Measurements from ENCODE around the gene JAKMIP2.

JAKMIP2 gene

GRCh38 chr5:147552897-147553296, 229.6 kb downstream of the JAKMIP2 start:
- DNase-seq, result no peak

GRCh38 chr5:147551677-147552076, 230.9 kb downstream of the JAKMIP2 start:
- DNase-seq, result no peak

GRCh38 chr5:147547730-147548129, 234.8 kb downstream of the JAKMIP2 start:
- DNase-seq, result no peak

DNA sequence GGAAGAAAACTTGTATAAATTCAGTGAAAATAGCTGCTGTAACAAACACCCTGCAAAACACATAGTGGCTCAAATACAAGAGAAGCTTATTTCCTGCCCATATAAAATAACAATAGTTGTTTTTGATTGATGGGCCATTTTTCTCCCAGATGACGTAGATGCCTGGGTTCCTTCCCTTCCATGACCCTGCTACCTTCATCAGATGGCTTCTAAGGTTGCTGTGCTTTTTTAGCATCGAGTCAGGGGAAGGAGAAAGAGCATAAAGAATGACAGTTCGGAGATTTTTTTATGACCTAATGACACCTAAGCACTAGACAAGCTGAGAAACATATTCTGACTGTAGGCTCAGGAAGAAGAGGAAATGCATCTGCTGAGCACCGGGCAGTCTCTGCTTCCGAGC, 238.0 kb downstream of the JAKMIP2 start:
- no peak for DNase-seq

GRCh38 chr5:147539053-147539452, 243.5 kb downstream of the JAKMIP2 start:
- no peak for DNase-seq

- no peak for DNase-seq
Measured at GRCh38 chr5:147538236-147538635, 244.3 kb downstream of the JAKMIP2 start.
